HepG2 (cell line): Measurements from ENCODE around the gene COL4A2. TPM values are rescaled to one million over a fixed set of nuclear protein-coding genes. Genes with fewer than 3 reads are reported as not detected.

ENCODE experiments used
- FOXP1 ChIP-seq, 2 experiments: fragments of 450-650 bp in 1 of 2; IDR thresholded peaks; 2 replicates each; pipeline ENCODE4 v1.6.1; 2017 to 2018; ENCODE audit warnings: antibody characterized with exemption in 1 of 2
- KDM2A ChIP-seq: sonication (generic); formaldehyde crosslinking; IDR thresholded peaks from 2 replicates; pipeline ENCODE4 v1.4.0; 2020; ENCODE audit warnings: low read depth, missing genetic modification reagents, borderline replicate concordance
- KMT2A ChIP-seq: sonication (generic); formaldehyde crosslinking; IDR thresholded peaks from 2 replicates; pipeline ENCODE4 v1.4.0; 2020; ENCODE audit warnings: missing genetic modification reagents
- MAFG ChIP-seq: sonication (generic); formaldehyde crosslinking; IDR thresholded peaks from 2 replicates; pipeline ENCODE4 v1.5.1; 2020; ENCODE audit warnings: mild to moderate bottlenecking, missing genetic modification reagents
- MBD4 ChIP-seq: IDR thresholded peaks from 2 replicates; pipeline ENCODE4 v1.6.1; 2012; ENCODE audit warnings: low read length, inconsistent platforms, borderline replicate concordance
- PHF8 ChIP-seq: sonication (generic); formaldehyde crosslinking; IDR thresholded peaks from 2 replicates; pipeline ENCODE4 v1.5.0; 2020; ENCODE audit warnings: missing genetic modification reagents
- POLR2A ChIP-seq, 2 experiments: IDR thresholded peaks; 2 replicates each; pipeline ENCODE4 v1.6.1; 2011; ENCODE audit warnings: low read depth in 2 of 2, low read length in 2 of 2, mild to moderate bottlenecking in 1 of 2, moderate library complexity in 1 of 2; ENCODE audit not compliant: insufficient read depth in 1 of 2
- RELA ChIP-seq: sonication (generic); formaldehyde crosslinking; IDR thresholded peaks from 2 replicates; pipeline ENCODE4 v1.4.0; 2020; ENCODE audit warnings: missing genetic modification reagents
- ZNF274 ChIP-seq: sonication (generic); formaldehyde crosslinking; IDR thresholded peaks from 2 replicates; pipeline ENCODE4 v1.5.1; 2020; ENCODE audit warnings: mild to moderate bottlenecking, missing genetic modification reagents
- polyA plus RNA-seq, 8 experiments: library from polyadenylated mRNA; depleted of rRNA in 3 of 8; stranded (reverse) in 7 of 8; unstranded in 1 of 8; fragments of >200 nt; fragmentation: Illumina TruSeq in 4 of 8; extraction: Trizol in 4 of 8; gene quantifications; 2 replicates each; pipeline versions ENCODE4 v1.2.1 to v1.2.3, GENCODE V29; 2011 to 2016; ENCODE audit warnings: low read depth in 4 of 8, missing spikeins in 1 of 8, mixed read lengths in 1 of 8; ENCODE audit not compliant: insufficient read depth in 1 of 8
- total RNA-seq, 5 experiments: library from RNA; depleted of rRNA; stranded (reverse); fragments of >200 nt; fragmentation: Illumina TruSeq; extraction: Trizol; gene quantifications; 2 replicates each; pipeline ENCODE4 v1.2.3, GENCODE V29; 2016; ENCODE audit warnings: low read depth in 1 of 5
- TF ChIP-seq, protein P1 (sequence below): sonication (generic); formaldehyde crosslinking; IDR thresholded peaks from 2 replicates; pipeline ENCODE4 v1.9.0; 2021; ENCODE audit warnings: missing genetic modification reagents, borderline replicate concordance
- TF ChIP-seq, protein P2 (sequence below): IDR thresholded peaks from 2 replicates; pipeline ENCODE4 v1.6.1; 2016; ENCODE audit warnings: low read depth, control low read depth
- TF ChIP-seq, protein P3 (sequence below): sonication (generic); formaldehyde crosslinking; conservative IDR thresholded peaks from 2 replicates; pipeline ENCODE4 v1.8.0; 2022; ENCODE audit warnings: mild to moderate bottlenecking, moderate library complexity, missing genetic modification reagents
- TF ChIP-seq, protein P4 (sequence below): sonication (generic); formaldehyde crosslinking; conservative IDR thresholded peaks from 2 replicates; pipeline ENCODE4 v1.4.0; 2020; ENCODE audit warnings: mild to moderate bottlenecking, missing genetic modification reagents, moderate library complexity

The COL4A2 gene
- total and polyA plus RNA-seq, 2 of the 13 experiments (the other 11 are each of a cell fraction or from before 2014, with no cell fraction given) = 0.22 to 1.9 TPM

DNA sequence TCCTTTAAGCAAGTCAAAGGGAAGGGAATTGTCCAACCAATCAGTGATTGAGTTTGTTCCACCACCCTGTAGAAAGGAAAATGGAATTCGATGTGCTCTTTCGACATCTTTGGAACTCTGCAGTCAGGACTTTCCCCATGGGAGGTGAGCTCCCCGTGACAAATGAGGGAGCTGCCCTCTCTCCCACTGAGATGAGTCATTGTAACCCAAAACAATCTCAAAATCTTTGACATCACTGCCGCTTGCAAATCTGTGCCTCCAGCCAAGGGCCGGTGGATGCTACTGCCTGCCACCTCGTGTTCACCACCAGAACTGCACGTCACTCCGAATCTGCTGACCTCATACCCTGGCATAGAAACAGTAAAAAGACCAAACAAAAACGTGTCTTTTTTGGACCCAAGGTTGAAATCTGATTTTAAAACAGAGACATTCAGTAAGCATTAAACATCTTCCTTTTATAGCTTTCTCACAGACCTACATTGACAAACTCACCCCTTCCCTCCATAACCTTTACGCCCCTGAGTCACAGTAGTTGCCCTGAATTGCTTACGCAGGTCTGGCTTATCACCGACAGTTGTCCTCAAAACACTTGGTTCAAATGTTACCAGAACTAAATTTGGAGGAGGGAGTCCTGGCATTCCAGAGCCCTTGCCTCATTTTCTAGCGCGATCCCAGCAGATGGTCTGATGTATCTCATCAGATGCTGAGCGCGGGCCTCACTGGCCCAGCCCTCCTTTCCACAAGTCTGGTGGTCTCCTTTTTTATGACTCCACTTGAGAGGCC, 105.2 kb downstream of the COL4A2 start (continued):
- TF ChIP-seq, protein P1, sequence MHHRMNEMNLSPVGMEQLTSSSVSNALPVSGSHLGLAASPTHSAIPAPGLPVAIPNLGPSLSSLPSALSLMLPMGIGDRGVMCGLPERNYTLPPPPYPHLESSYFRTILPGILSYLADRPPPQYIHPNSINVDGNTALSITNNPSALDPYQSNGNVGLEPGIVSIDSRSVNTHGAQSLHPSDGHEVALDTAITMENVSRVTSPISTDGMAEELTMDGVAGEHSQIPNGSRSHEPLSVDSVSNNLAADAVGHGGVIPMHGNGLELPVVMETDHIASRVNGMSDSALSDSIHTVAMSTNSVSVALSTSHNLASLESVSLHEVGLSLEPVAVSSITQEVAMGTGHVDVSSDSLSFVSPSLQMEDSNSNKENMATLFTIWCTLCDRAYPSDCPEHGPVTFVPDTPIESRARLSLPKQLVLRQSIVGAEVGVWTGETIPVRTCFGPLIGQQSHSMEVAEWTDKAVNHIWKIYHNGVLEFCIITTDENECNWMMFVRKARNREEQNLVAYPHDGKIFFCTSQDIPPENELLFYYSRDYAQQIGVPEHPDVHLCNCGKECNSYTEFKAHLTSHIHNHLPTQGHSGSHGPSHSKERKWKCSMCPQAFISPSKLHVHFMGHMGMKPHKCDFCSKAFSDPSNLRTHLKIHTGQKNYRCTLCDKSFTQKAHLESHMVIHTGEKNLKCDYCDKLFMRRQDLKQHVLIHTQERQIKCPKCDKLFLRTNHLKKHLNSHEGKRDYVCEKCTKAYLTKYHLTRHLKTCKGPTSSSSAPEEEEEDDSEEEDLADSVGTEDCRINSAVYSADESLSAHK = no peak
- TF ChIP-seq, protein P2, sequence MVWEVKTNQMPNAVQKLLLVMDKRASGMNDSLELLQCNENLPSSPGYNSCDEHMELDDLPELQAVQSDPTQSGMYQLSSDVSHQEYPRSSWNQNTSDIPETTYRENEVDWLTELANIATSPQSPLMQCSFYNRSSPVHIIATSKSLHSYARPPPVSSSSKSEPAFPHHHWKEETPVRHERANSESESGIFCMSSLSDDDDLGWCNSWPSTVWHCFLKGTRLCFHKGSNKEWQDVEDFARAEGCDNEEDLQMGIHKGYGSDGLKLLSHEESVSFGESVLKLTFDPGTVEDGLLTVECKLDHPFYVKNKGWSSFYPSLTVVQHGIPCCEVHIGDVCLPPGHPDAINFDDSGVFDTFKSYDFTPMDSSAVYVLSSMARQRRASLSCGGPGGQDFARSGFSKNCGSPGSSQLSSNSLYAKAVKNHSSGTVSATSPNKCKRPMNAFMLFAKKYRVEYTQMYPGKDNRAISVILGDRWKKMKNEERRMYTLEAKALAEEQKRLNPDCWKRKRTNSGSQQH (CRISPR knock-in tag) = no peak
- TF ChIP-seq PHF8 (no peak), ZNF274 (no peak), MBD4 (no peak), MAFG (no peak), KMT2A (no peak), KDM2A (CRISPR knock-in tag) (0 out of 2 replicates have a peak, but pooled peaks have one; percentile 17), POLR2A (IDR thresholded peaks at IDR 0.05; ENCODE audit: insufficient read depth in 1 of 2, low read depth in 2 of 2, low read length in 2 of 2) (no peak), FOXP1 (IDR thresholded peaks at IDR 0.05) (no peak), FOXP1 (CRISPR knock-in tag; IDR thresholded peaks at IDR 0.05) (no peak), RELA (CRISPR knock-in tag) (no peak)
- TF ChIP-seq, protein P3, sequence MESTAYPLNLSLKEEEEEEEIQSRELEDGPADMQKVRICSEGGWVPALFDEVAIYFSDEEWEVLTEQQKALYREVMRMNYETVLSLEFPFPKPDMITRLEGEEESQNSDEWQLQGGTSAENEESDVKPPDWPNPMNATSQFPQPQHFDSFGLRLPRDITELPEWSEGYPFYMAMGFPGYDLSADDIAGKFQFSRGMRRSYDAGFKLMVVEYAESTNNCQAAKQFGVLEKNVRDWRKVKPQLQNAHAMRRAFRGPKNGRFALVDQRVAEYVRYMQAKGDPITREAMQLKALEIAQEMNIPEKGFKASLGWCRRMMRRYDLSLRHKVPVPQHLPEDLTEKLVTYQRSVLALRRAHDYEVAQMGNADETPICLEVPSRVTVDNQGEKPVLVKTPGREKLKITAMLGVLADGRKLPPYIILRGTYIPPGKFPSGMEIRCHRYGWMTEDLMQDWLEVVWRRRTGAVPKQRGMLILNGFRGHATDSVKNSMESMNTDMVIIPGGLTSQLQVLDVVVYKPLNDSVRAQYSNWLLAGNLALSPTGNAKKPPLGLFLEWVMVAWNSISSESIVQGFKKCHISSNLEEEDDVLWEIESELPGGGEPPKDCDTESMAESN (CRISPR knock-in tag) = no peak
- TF ChIP-seq, protein P4, sequence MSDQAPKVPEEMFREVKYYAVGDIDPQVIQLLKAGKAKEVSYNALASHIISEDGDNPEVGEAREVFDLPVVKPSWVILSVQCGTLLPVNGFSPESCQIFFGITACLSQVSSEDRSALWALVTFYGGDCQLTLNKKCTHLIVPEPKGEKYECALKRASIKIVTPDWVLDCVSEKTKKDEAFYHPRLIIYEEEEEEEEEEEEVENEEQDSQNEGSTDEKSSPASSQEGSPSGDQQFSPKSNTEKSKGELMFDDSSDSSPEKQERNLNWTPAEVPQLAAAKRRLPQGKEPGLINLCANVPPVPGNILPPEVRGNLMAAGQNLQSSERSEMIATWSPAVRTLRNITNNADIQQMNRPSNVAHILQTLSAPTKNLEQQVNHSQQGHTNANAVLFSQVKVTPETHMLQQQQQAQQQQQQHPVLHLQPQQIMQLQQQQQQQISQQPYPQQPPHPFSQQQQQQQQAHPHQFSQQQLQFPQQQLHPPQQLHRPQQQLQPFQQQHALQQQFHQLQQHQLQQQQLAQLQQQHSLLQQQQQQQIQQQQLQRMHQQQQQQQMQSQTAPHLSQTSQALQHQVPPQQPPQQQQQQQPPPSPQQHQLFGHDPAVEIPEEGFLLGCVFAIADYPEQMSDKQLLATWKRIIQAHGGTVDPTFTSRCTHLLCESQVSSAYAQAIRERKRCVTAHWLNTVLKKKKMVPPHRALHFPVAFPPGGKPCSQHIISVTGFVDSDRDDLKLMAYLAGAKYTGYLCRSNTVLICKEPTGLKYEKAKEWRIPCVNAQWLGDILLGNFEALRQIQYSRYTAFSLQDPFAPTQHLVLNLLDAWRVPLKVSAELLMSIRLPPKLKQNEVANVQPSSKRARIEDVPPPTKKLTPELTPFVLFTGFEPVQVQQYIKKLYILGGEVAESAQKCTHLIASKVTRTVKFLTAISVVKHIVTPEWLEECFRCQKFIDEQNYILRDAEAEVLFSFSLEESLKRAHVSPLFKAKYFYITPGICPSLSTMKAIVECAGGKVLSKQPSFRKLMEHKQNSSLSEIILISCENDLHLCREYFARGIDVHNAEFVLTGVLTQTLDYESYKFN (CRISPR knock-in tag) = no peak
